Right lobe of liver (tissue), 6 donors: ENCODE results near the gene ACTL8. TPM values are rescaled to one million over a fixed set of nuclear protein-coding genes. Genes with fewer than 3 reads are reported as not detected.

Experiments used
- ATAC-seq, 4 donors: fragments of 200-7000 bp; cut with Tn5 transposase; one replicate each; pipeline ENCODE4 v1.9.1; 2020; ENCODE audit warnings: mild to moderate bottlenecking in 4 of 4, moderate library complexity in 4 of 4
- DNase-seq, 3 donors: peaks; one replicate each; pipeline ENCODE4 v3.0.0-alpha.2; 2020
- H3K27ac ChIP-seq, 3 donors: fragments of 200-600 bp; one replicate each; pipeline ENCODE4 v1.8.0; 2022
- H3K27me3 ChIP-seq, 2 donors: fragments of 200-600 bp; one replicate each; pipeline ENCODE4 v1.8.0; 2022
- H3K36me3 ChIP-seq, 4 donors: fragments of 200-600 bp; sonication (generic) in 1 of 4; one replicate each; pipeline versions ENCODE4 v1.5.1 to v1.8.0; 2017 to 2022; ENCODE audit warnings: control low read depth in 1 of 4
- H3K4me1 ChIP-seq, 4 donors: fragments of 200-600 bp; sonication (generic) in 1 of 4; one replicate each; pipeline versions ENCODE4 v1.5.1 to v1.8.0; 2017 to 2022; ENCODE audit warnings: control low read depth in 1 of 4
- H3K4me3 ChIP-seq, 3 donors: fragments of 200-600 bp; one replicate each; pipeline ENCODE4 v1.8.0; 2022
- H3K9me3 ChIP-seq, 4 donors: fragments of 200-600 bp; sonication (generic) in 1 of 4; one replicate each; pipeline versions ENCODE4 v1.5.1 to v1.8.0; 2017 to 2022; ENCODE audit warnings: control low read depth in 1 of 4
- POLR2A ChIP-seq: fragments of 450-650 bp; IDR thresholded peaks from one replicate; pipeline ENCODE4 v1.6.1; 2017; ENCODE audit warnings: antibody characterized with exemption, mild to moderate bottlenecking
- WGBS: methylation state at CpG from one replicate; pipeline ENCODE4 v1.1.6; 2018; ENCODE audit warnings: low coverage, low lambda C conversion rate; ENCODE audit not compliant: insufficient coverage; ENCODE audit errors: missing lambda C conversion rate; 5-methylcytosine and 5-hydroxymethylcytosine counted together
- intact Hi-C, 2 donors: fragments of 100-400 bp; cut with DNase I; formaldehyde crosslinking; loops; one replicate each; pipeline versions ENCODE4 v1.11.2 to v1.14.1; 2022
- total RNA-seq, 6 experiments: library from RNA; depleted of rRNA in 2 of 6; stranded (reverse); fragments of >200 nt in 2 of 6; fragmentation: NEBNext Ultra II Directional in 3 of 6; extraction: Animal tissue kit (Norgen Biotek cat#: 25700) in 3 of 6; gene quantifications; one replicate each; pipeline versions ENCODE4 v1.1.0 to v1.2.4, GENCODE V29; 2016 to 2023
- TF ChIP-seq, protein P1 (sequence below), 4 donors: fragments of 200-600 bp in 3 of 4; fragments of 450-650 bp in 1 of 4; IDR thresholded peaks; one replicate each; pipeline versions ENCODE4 v1.5.1 to v1.8.0; 2016 to 2022; ENCODE audit warnings: antibody characterized with exemption in 4 of 4, mild to moderate bottlenecking in 2 of 4
- donor health status: DM: no; HTN: yes; CAD: no.
- donor health status: DM: no; HTN: no; CAD: no.
- donor health status: DM: no; HTN: no; CAD: no.
- donor health status: DM: no; HTN: yes; CAD: no.
- donor health status: DM: no; HTN: yes; CAD: no.

Gene ACTL8
- total RNA-seq, 6 experiments from 2014 or later: not detected

DNA sequence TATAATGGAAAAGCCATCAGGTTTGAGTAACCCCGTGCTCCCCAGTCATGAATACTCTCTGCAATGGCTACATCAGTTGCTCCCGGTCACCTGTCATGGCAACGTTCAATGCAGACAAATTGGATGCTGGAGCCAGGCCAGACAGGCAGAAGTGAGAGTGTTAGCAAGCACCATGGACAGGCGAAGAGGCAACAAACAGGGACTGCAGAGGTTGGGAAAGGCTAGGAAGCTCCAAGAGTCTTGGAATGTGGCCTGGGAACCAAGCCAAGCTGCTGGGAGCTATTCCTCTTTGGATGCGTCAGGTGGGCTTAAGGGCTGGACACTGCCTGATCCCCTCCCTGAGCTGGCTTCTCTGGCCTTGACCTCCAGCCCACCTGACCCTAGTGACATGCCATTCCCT, 102.9 kb downstream of the ACTL8 start:
- Histone ChIP-seq H3K9me3 (no peaks in the 10 kb centered on the region), H3K4me3 (no peak overlapping the region), H3K27ac (no peak overlapping the region), H3K4me1 (no peaks in the 10 kb centered on the region), H3K36me3 (no peaks in the 10 kb centered on the region), H3K27me3 (no peaks in the 10 kb centered on the region)
- intact Hi-C loops: no loop called here
- DNase-seq: no peak
- WGBS: 53% methylated on average over 3 of the region's 5 CpGs
- ATAC-seq: no peak
- TF ChIP-seq POLR2A: no peak
- TF ChIP-seq, protein P1, sequence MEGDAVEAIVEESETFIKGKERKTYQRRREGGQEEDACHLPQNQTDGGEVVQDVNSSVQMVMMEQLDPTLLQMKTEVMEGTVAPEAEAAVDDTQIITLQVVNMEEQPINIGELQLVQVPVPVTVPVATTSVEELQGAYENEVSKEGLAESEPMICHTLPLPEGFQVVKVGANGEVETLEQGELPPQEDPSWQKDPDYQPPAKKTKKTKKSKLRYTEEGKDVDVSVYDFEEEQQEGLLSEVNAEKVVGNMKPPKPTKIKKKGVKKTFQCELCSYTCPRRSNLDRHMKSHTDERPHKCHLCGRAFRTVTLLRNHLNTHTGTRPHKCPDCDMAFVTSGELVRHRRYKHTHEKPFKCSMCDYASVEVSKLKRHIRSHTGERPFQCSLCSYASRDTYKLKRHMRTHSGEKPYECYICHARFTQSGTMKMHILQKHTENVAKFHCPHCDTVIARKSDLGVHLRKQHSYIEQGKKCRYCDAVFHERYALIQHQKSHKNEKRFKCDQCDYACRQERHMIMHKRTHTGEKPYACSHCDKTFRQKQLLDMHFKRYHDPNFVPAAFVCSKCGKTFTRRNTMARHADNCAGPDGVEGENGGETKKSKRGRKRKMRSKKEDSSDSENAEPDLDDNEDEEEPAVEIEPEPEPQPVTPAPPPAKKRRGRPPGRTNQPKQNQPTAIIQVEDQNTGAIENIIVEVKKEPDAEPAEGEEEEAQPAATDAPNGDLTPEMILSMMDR (IDR thresholded peaks at IDR 0.05): no peak

DNA sequence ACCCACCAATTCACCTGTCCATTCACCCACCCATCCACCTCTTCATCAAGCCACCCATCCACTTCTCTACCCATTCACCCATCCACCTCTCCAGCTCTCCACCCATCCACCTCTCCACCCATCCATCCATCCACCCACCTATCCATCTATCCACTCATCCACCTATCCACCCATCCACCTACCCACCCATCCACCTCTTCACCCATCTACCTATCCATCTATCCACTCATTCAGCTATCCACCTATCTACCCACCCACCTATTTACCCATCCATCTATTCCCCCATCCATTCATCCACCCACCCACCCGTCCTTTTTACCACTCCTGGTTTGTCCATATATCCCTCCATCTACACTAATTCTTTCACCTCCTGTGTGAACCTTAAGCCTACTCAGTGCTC, 105.7 kb downstream of the ACTL8 start:
- WGBS: 77% methylated on average over 1 of the region's 1 CpG
- H3K4me1 ChIP-seq: no peaks in the 10 kb centered on the region
- H3K27me3 ChIP-seq: no peaks in the 10 kb centered on the region
- intact Hi-C loops: no loop called here
- no peak overlapping the region for H3K27ac ChIP-seq
- DNase-seq (no peak), ATAC-seq (no peak)
- no peaks in the 10 kb centered on the region for H3K36me3 ChIP-seq
- no peak for TF ChIP-seq POLR2A
- TF ChIP-seq, protein P1 (IDR thresholded peaks at IDR 0.05): no peak
- no peaks in the 10 kb centered on the region for H3K9me3 ChIP-seq
- no peak overlapping the region for H3K4me3 ChIP-seq

DNA sequence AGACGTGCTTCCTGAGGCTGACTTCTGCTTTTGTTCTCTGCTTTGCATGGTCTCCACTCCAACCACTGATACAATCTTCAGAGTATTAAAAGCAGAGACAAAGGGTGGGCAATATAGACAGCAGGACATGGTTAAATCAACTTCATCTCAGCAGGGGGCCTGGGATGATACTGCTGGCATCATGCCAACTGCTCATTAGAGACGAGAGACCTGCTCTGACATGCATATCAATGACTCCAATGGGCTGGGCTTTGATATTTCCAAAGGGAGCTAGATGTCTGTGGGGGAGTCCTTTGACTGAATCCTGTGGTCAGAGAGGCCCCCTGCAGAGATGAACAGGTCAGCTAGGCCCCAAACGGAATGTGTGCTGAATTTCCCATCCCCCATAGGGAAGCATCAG, 106.6 kb downstream of the ACTL8 start:
- WGBS: 39% methylated on average over 3 of the region's 3 CpGs
- Histone ChIP-seq H3K4me1 (no peaks in the 10 kb centered on the region), H3K4me3 (no peak overlapping the region), H3K27me3 (no peaks in the 10 kb centered on the region), H3K9me3 (no peaks in the 10 kb centered on the region), H3K27ac (no peak overlapping the region), H3K36me3 (no peaks in the 10 kb centered on the region)
- ATAC-seq (no peak), DNase-seq (no peak)
- TF ChIP-seq, protein P1 (IDR thresholded peaks at IDR 0.05): no peak
- no peak for TF ChIP-seq POLR2A
- intact Hi-C loops: no loop called here

DNA sequence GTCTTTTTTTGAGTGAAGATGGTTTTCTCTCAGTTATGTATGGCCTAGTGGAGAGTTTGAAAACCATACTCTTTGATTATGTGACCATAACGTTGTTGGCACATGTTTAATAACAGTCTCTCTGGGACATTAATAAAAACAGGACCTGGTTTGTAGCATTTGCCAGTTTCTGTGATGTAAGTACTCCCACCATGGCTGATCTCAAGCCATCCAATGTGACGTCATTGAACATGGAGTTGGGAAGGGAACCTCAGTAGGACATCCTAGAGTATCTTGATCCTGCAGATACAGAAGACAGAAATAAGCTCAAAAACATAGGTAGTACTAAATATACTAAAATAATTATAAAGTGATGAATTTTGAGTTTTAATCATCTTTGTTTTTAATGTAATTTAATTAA, 107.0 kb downstream of the ACTL8 start:
- ATAC-seq (no peak), DNase-seq (no peak)
- H3K27ac ChIP-seq: no peak overlapping the region
- 63% methylated on average over 2 of the region's 2 CpGs for WGBS
- H3K4me1 ChIP-seq: no peaks in the 10 kb centered on the region
- H3K36me3 ChIP-seq: no peaks in the 10 kb centered on the region
- no peaks in the 10 kb centered on the region for H3K9me3 ChIP-seq
- intact Hi-C loops: no loop called here
- no peak overlapping the region for H3K4me3 ChIP-seq
- TF ChIP-seq, protein P1 (IDR thresholded peaks at IDR 0.05): no peak
- no peak for TF ChIP-seq POLR2A
- H3K27me3 ChIP-seq: no peaks in the 10 kb centered on the region
